Mononuclear cell (primary cell): ENCODE measurements around the gene EPHA4. TPM values are rescaled to one million over a fixed set of nuclear protein-coding genes. Genes with fewer than 3 reads are reported as not detected.

ENCODE experiments used
- H3K27me3 ChIP-seq: 2 replicates; pipeline ENCODE4 v1.6.0; 2011; ENCODE audit warnings: low read length, control low read depth; ENCODE audit not compliant: insufficient read depth
- H3K4me1 ChIP-seq: 2 replicates; pipeline ENCODE4 v1.5.1; 2011; ENCODE audit warnings: mild to moderate bottlenecking, low read length, control low read depth; ENCODE audit not compliant: insufficient read depth
- H3K4me3 ChIP-seq: 2 replicates; pipeline ENCODE4 v1.5.1; 2011; ENCODE audit warnings: mild to moderate bottlenecking, low read length, moderate library complexity
- H3K9me3 ChIP-seq: 2 replicates; pipeline ENCODE4 v1.5.1; 2011; ENCODE audit warnings: low read depth, mild to moderate bottlenecking, control low read depth, low read length
- total RNA-seq: library from RNA; depleted of rRNA; stranded (reverse); fragments of >200 nt; gene quantifications from one replicate; pipeline ENCODE4 v1.2.3, GENCODE V29; 2012

The EPHA4 gene
- total RNA-seq, 1 donor, result 19.0 TPM

GRCh38 chr2:221533299-221533698 is 38.8 kb downstream of the EPHA4 start:
- Histone ChIP-seq H3K27me3 (no peaks in the 10 kb centered on the region), H3K4me3 (no peak overlapping the region), H3K4me1 (peaks cover 18% of the 10 kb centered on the region), H3K9me3 (no peaks in the 10 kb centered on the region)

- Histone ChIP-seq H3K27me3 (no peaks in the 10 kb centered on the region), H3K4me3 (no peak overlapping the region), H3K4me1 (peaks cover 22% of the 10 kb centered on the region), H3K9me3 (no peaks in the 10 kb centered on the region)
These were observed 39.5 kb downstream of the EPHA4 start for GRCh38 chr2:221532641-221533040.

- Histone ChIP-seq H3K9me3 (no peaks in the 10 kb centered on the region), H3K4me3 (no peak overlapping the region), H3K4me1 (peaks cover 25% of the 10 kb centered on the region), H3K27me3 (no peaks in the 10 kb centered on the region)
These were observed 41.5 kb downstream of the EPHA4 start for GRCh38 chr2:221530653-221531037.

- Histone ChIP-seq H3K4me3 (no peak overlapping the region), H3K27me3 (no peaks in the 10 kb centered on the region), H3K4me1 (peaks cover 25% of the 10 kb centered on the region), H3K9me3 (no peaks in the 10 kb centered on the region)
These were observed 42.0 kb downstream of the EPHA4 start for GRCh38 chr2:221529943-221530652.

GRCh38 chr2:221529177-221529942 is 42.7 kb downstream of the EPHA4 start:
- H3K4me3 ChIP-seq, result no peak overlapping the region
- no peaks in the 10 kb centered on the region for H3K9me3 ChIP-seq
- no peaks in the 10 kb centered on the region for H3K27me3 ChIP-seq
- H3K4me1 ChIP-seq, result peaks cover 25% of the 10 kb centered on the region

- peaks cover 25% of the 10 kb centered on the region for H3K4me1 ChIP-seq
- no peaks in the 10 kb centered on the region for H3K27me3 ChIP-seq
- no peaks in the 10 kb centered on the region for H3K9me3 ChIP-seq
- H3K4me3 ChIP-seq, result no peak overlapping the region
These were observed 44.3 kb downstream of the EPHA4 start for GRCh38 chr2:221527776-221528309.

GRCh38 chr2:221524158-221524557 is 47.9 kb downstream of the EPHA4 start:
- H3K4me1 ChIP-seq, result peaks cover 30% of the 10 kb centered on the region

GRCh38 chr2:221521233-221521845 is 50.8 kb downstream of the EPHA4 start:
- Histone ChIP-seq H3K27me3 (no peaks in the 10 kb centered on the region), H3K4me3 (no peak overlapping the region), H3K9me3 (no peaks in the 10 kb centered on the region), H3K4me1 (peaks cover 43% of the 10 kb centered on the region)

More at GRCh38 chr2:221524158-221524557, 47.9 kb downstream of the EPHA4 start:
- H3K4me3 ChIP-seq, result no peak overlapping the region
- H3K27me3 ChIP-seq, result no peaks in the 10 kb centered on the region
- no peaks in the 10 kb centered on the region for H3K9me3 ChIP-seq

- Histone ChIP-seq H3K27me3 (no peaks in the 10 kb centered on the region), H3K4me1 (peaks cover 43% of the 10 kb centered on the region), H3K9me3 (no peaks in the 10 kb centered on the region), H3K4me3 (no peak overlapping the region)
These were observed 53.0 kb downstream of the EPHA4 start for GRCh38 chr2:221518935-221519625.

- H3K4me3 ChIP-seq, result no peak overlapping the region
- H3K4me1 ChIP-seq, result peaks cover 43% of the 10 kb centered on the region
- no peaks in the 10 kb centered on the region for H3K9me3 ChIP-seq
- H3K27me3 ChIP-seq, result no peaks in the 10 kb centered on the region
These were observed 53.7 kb downstream of the EPHA4 start for GRCh38 chr2:221518201-221518934.

- no peaks in the 10 kb centered on the region for H3K27me3 ChIP-seq
- no peak overlapping the region for H3K4me3 ChIP-seq
- peaks cover 43% of the 10 kb centered on the region for H3K4me1 ChIP-seq
- no peaks in the 10 kb centered on the region for H3K9me3 ChIP-seq
These were observed 54.4 kb downstream of the EPHA4 start for GRCh38 chr2:221517696-221518151.

GRCh38 chr2:221517146-221517695 is 54.9 kb downstream of the EPHA4 start:
- no peak overlapping the region for H3K4me3 ChIP-seq
- H3K27me3 ChIP-seq, result no peaks in the 10 kb centered on the region
- no peaks in the 10 kb centered on the region for H3K9me3 ChIP-seq
- H3K4me1 ChIP-seq, result peaks cover 43% of the 10 kb centered on the region

- Histone ChIP-seq H3K4me3 (no peak overlapping the region), H3K9me3 (no peaks in the 10 kb centered on the region), H3K4me1 (peaks cover 37% of the 10 kb centered on the region), H3K27me3 (no peaks in the 10 kb centered on the region)
These were observed 56.2 kb downstream of the EPHA4 start for GRCh38 chr2:221515864-221516263.
